AG04450 (cell line): ENCODE data around the gene CDC42BPB. TPM values are rescaled to one million over a fixed set of nuclear protein-coding genes. Genes with fewer than 3 reads are reported as not detected.

Experiments used
- CTCF ChIA-PET: fragments of 300-600, 350-600 bp; formaldehyde crosslinking; extraction: SDS; loops from one replicate; lab custom pipeline; 2022; ENCODE audit warnings: antibody characterized with exemption, inconsistent platforms; lab: Charles Lee
- POLR2A ChIA-PET: fragments of 350-600 bp; formaldehyde crosslinking; extraction: SDS; loops from one replicate; lab custom pipeline; 2021; ENCODE audit warnings: antibody characterized with exemption, inconsistent platforms; lab: Yijun Ruan, JAX
- DNase-seq: peaks from one replicate; pipeline ENCODE4 v3.0.0-alpha.2; 2011; ENCODE audit warnings: low read depth, low spot score
- H3K27ac ChIP-seq: one replicate; pipeline ENCODE4 v1.5.1; 2012; ENCODE audit warnings: low read depth, low read length, control low read depth
- H3K27me3 ChIP-seq: one replicate; pipeline ENCODE4 v1.6.0; 2012; ENCODE audit warnings: low read length; ENCODE audit not compliant: control insufficient read depth, insufficient read depth
- H3K4me3 ChIP-seq: 2 replicates; pipeline ENCODE4 v1.5.1; 2011; ENCODE audit warnings: mild to moderate bottlenecking, low read depth, low read length, control low read depth
- H3K9me3 ChIP-seq: 2 replicates; pipeline ENCODE4 v1.5.1; 2012; ENCODE audit warnings: low read length; ENCODE audit not compliant: control insufficient read depth, insufficient read depth
- CTCF ChIP-seq: IDR thresholded peaks from 2 replicates; pipeline ENCODE4 v1.5.1; 2011; ENCODE audit warnings: low read depth, low read length, control low read depth, inconsistent platforms
- polyA plus RNA-seq: library from polyadenylated mRNA; depleted of rRNA; stranded (reverse); fragments of >200 nt; gene quantifications from 2 replicates; pipeline ENCODE4 v1.2.3, GENCODE V29; 2011

The CDC42BPB gene
- polyA plus RNA-seq, 1 experiment, result 57.0 TPM

- TF ChIP-seq CTCF, result no peak
- ChIA-PET POLR2A (no interaction called here), CTCF (interaction anchor here (1.3 kb wide), 1 partner anchor 59 kb away, joined by 3 read pairs; no protein-coding TSS in a partner anchor)
- Histone ChIP-seq H3K27me3 (no peaks in the 10 kb centered on the region), H3K9me3 (peaks cover 4% of the 10 kb centered on the region; the same call in 1 of the 2 replicates), H3K27ac (no peak overlapping the region), H3K4me3 (no peak overlapping the region)
- DNase-seq, result no peak
These were observed 41.9 kb downstream of the CDC42BPB start for GRCh38 chr14:103015426-103015825.

- ChIA-PET CTCF (interaction anchor here (0.6 to 1.3 kb wide), 2 partner anchors 17 to 60 kb away, joined by 3 to 6 read pairs; no protein-coding TSS in a partner anchor), POLR2A (no interaction called here)
- no peak overlapping the region for H3K4me3 ChIP-seq
- peaks cover 4% of the 10 kb centered on the region; the same call in 1 of the 2 replicates for H3K9me3 ChIP-seq
- no peak for TF ChIP-seq CTCF
- no peaks in the 10 kb centered on the region for H3K27me3 ChIP-seq
- H3K27ac ChIP-seq, result no peak overlapping the region
- DNase-seq, result no peak
These were observed 42.7 kb downstream of the CDC42BPB start for GRCh38 chr14:103014466-103015228.

- POLR2A ChIA-PET, result no interaction called here
- H3K4me3 ChIP-seq, result no peak overlapping the region
- no peak for TF ChIP-seq CTCF
- CTCF ChIA-PET, result no interaction called here
- DNase-seq, result no peak
- peaks cover 4% of the 10 kb centered on the region; the same call in 1 of the 2 replicates for H3K9me3 ChIP-seq
- no peak overlapping the region for H3K27ac ChIP-seq
- no peaks in the 10 kb centered on the region for H3K27me3 ChIP-seq
These were observed 44.3 kb downstream of the CDC42BPB start for GRCh38 chr14:103013028-103013427.

- Histone ChIP-seq H3K9me3 (peaks cover 9% of the 10 kb centered on the region; the same call in 1 of the 2 replicates), H3K4me3 (no peak overlapping the region), H3K27ac (no peak overlapping the region), H3K27me3 (no peaks in the 10 kb centered on the region)
- no peak for TF ChIP-seq CTCF
- POLR2A ChIA-PET, result interaction anchor here (0.6 kb wide), 1 partner anchor 67 kb away, joined by 4 read pairs; no protein-coding TSS in a partner anchor
- CTCF ChIA-PET, result no interaction called here
- no peak for DNase-seq
These were observed 47.8 kb downstream of the CDC42BPB start for GRCh38 chr14:103009559-103009958.

- TF ChIP-seq CTCF, result no peak
- Histone ChIP-seq H3K9me3 (peaks cover 9% of the 10 kb centered on the region; the same call in 1 of the 2 replicates), H3K27ac (peak overlapping the region; percentile 11), H3K4me3 (no peak overlapping the region), H3K27me3 (no peaks in the 10 kb centered on the region)
- POLR2A ChIA-PET, result interaction anchor here (0.6 kb wide), 1 partner anchor 68 kb away, joined by 4 read pairs; no protein-coding TSS in a partner anchor
- no peak for DNase-seq
- CTCF ChIA-PET, result no interaction called here
These were observed 48.5 kb downstream of the CDC42BPB start for GRCh38 chr14:103008768-103009357.
